Neural progenitor cell (in vitro differentiated cells): ENCODE data around the gene AIFM3. TPM values are rescaled to one million over a fixed set of nuclear protein-coding genes. Genes with fewer than 3 reads are reported as not detected.

Experiments used
- DNase-seq: peaks from one replicate; pipeline ENCODE4 v3.0.0-alpha.2; 2016; ENCODE audit warnings: low spot score
- H2AFZ ChIP-seq: fragments of 200-600 bp; sonication (generic); replicated peaks from 2 replicates; pipeline ENCODE4 v1.6.1; 2016; ENCODE audit warnings: antibody characterized with exemption
- H3F3A ChIP-seq: fragments of 200-600 bp; sonication (generic); 2 replicates; pipeline ENCODE4 v1.6.1; 2016; ENCODE audit warnings: antibody characterized with exemption, low read depth
- H3K27ac ChIP-seq: fragments of 200-600 bp; sonication (generic); 2 replicates; pipeline ENCODE4 v1.5.1; 2016; ENCODE audit warnings: mild to moderate bottlenecking
- H3K27me3 ChIP-seq: fragments of 200-600 bp; sonication (generic); 2 replicates; pipeline ENCODE4 v1.6.1; 2016; ENCODE audit warnings: mild to moderate bottlenecking, moderate library complexity
- H3K36me3 ChIP-seq: fragments of 200-600 bp; sonication (generic); 2 replicates; pipeline ENCODE4 v1.5.1; 2016
- H3K4me1 ChIP-seq: fragments of 200-600 bp; sonication (generic); 2 replicates; pipeline ENCODE4 v1.6.1; 2016; ENCODE audit warnings: mixed run types
- H3K4me2 ChIP-seq: fragments of 200-600 bp; sonication (generic); 2 replicates; pipeline ENCODE4 v1.6.1; 2016
- H3K4me3 ChIP-seq: fragments of 200-600 bp; sonication (generic); 2 replicates; pipeline ENCODE4 v1.5.1; 2016
- H3K79me2 ChIP-seq: fragments of 200-600 bp; sonication (generic); 2 replicates; pipeline ENCODE4 v1.6.1; 2016; ENCODE audit warnings: low read depth
- H3K9ac ChIP-seq: fragments of 200-600 bp; sonication (generic); 2 replicates; pipeline ENCODE4 v1.6.1; 2016
- H3K9me3 ChIP-seq: fragments of 200-600 bp; sonication (generic); 2 replicates; pipeline ENCODE4 v1.5.1; 2016; ENCODE audit warnings: low read depth
- H4K20me1 ChIP-seq: fragments of 200-600 bp; sonication (generic); 2 replicates; pipeline ENCODE4 v1.6.1; 2016; ENCODE audit warnings: low read depth
- H3K27ac Mint-ChIP-seq: 3 replicates; pipeline ENCODE4 v1.8.0; 2021; ENCODE audit warnings: mixed read lengths
- H3K27me3 Mint-ChIP-seq: 2 replicates; pipeline ENCODE4 v1.8.0; 2022; ENCODE audit warnings: low read depth, mild to moderate bottlenecking, inconsistent platforms, moderate library complexity, mixed read lengths; ENCODE audit not compliant: insufficient read depth
- H3K36me3 Mint-ChIP-seq: 3 replicates; pipeline ENCODE4 v1.8.0; 2021; ENCODE audit warnings: mixed read lengths
- H3K4me1 Mint-ChIP-seq: 3 replicates; pipeline ENCODE4 v1.8.0; 2021; ENCODE audit warnings: mixed read lengths
- H3K4me3 Mint-ChIP-seq: 3 replicates; pipeline ENCODE4 v1.8.0; 2021; ENCODE audit warnings: mild to moderate bottlenecking, moderate library complexity, mixed read lengths
- H3K9me3 Mint-ChIP-seq: 3 replicates; pipeline ENCODE4 v1.8.0; 2020; ENCODE audit warnings: mixed read lengths
- CTCF ChIP-seq: fragments of 200-600 bp; sonication (generic); IDR thresholded peaks from 2 replicates; pipeline ENCODE4 v1.5.1; 2017; ENCODE audit warnings: antibody characterized with exemption, mild to moderate bottlenecking
- EZH2 ChIP-seq: fragments of 200-600 bp; sonication (generic); IDR thresholded peaks from 2 replicates; pipeline ENCODE4 v1.6.1; 2017; ENCODE audit warnings: antibody characterized with exemption, mild to moderate bottlenecking, moderate library complexity
- EZH2phosphoT487 ChIP-seq: fragments of 200-600 bp; sonication (generic); IDR thresholded peaks from 2 replicates; pipeline ENCODE4 v1.6.1; 2017; ENCODE audit warnings: antibody characterized with exemption
- total RNA-seq: library from RNA; depleted of rRNA; stranded (reverse); fragments of >200 nt; gene quantifications from 2 replicates; pipeline ENCODE4 v1.2.3, GENCODE V29; 2015; ENCODE audit warnings: low replicate concordance

The AIFM3 gene
- total RNA-seq, 1 donor from 2014 or later, result 4.3 TPM

- H3K4me2 ChIP-seq, result no peak overlapping the region
- TF ChIP-seq EZH2phosphoT487 (no peak), EZH2 (no peak), CTCF (no peak)
- H3K4me1 ChIP-seq, result peaks cover 41% of the 10 kb centered on the region
- H3K27me3 Mint-ChIP-seq, result peaks cover 22% of the 10 kb centered on the region
- no peaks in the 10 kb centered on the region for H3K36me3 Mint-ChIP-seq
- peaks cover 25% of the 10 kb centered on the region for H3K4me1 Mint-ChIP-seq
- H3K36me3 ChIP-seq, result no peaks in the 10 kb centered on the region
- H3K27me3 ChIP-seq, result no peaks in the 10 kb centered on the region
- H3K4me3 ChIP-seq, result no peak overlapping the region
- H3K9me3 ChIP-seq, result no peaks in the 10 kb centered on the region
- no peak for DNase-seq
- H3K9me3 Mint-ChIP-seq, result no peaks in the 10 kb centered on the region
- peaks cover 41% of the 10 kb centered on the region for H3F3A ChIP-seq
- peaks cover 7% of the 10 kb centered on the region for H3K79me2 ChIP-seq
- no peak overlapping the region for H3K9ac ChIP-seq
- no peak overlapping the region for H3K27ac ChIP-seq
- no peak overlapping the region for H3K4me3 Mint-ChIP-seq
- peaks cover 5% of the 10 kb centered on the region for H4K20me1 ChIP-seq
- no peak overlapping the region for H3K27ac Mint-ChIP-seq
- no peak overlapping the region for H2AFZ ChIP-seq
Observed at GRCh38 chr22:20976291-20976877, 9.3 kb downstream of the AIFM3 start.

- Histone ChIP-seq H3K4me3 (no peak overlapping the region), H4K20me1 (no peaks in the 10 kb centered on the region), H3K27ac (no peak overlapping the region), H3K4me1 (peaks cover 37% of the 10 kb centered on the region), H3F3A (peaks cover 37% of the 10 kb centered on the region), H3K9me3 (no peaks in the 10 kb centered on the region), H3K36me3 (no peaks in the 10 kb centered on the region), H3K4me2 (no peak overlapping the region), H3K9ac (no peak overlapping the region), H2AFZ (no peak overlapping the region), H3K79me2 (peaks cover 9% of the 10 kb centered on the region), H3K27me3 (no peaks in the 10 kb centered on the region)
- peaks cover 22% of the 10 kb centered on the region for H3K4me1 Mint-ChIP-seq
- H3K4me3 Mint-ChIP-seq, result no peak overlapping the region
- DNase-seq, result no peak
- H3K27me3 Mint-ChIP-seq, result peaks cover 18% of the 10 kb centered on the region
- no peak overlapping the region for H3K27ac Mint-ChIP-seq
- no peaks in the 10 kb centered on the region for H3K9me3 Mint-ChIP-seq
- H3K36me3 Mint-ChIP-seq, result no peaks in the 10 kb centered on the region
- TF ChIP-seq EZH2phosphoT487 (no peak), EZH2 (no peak), CTCF (no peak)
Observed at GRCh38 chr22:20977019-20977418, 10.0 kb downstream of the AIFM3 start.

GRCh38 chr22:20977516-20978170, 10.6 kb downstream of the AIFM3 start:
- Histone ChIP-seq H3K9ac (no peak overlapping the region), H3K4me1 (peaks cover 31% of the 10 kb centered on the region), H3K36me3 (no peaks in the 10 kb centered on the region), H3K79me2 (peaks cover 13% of the 10 kb centered on the region), H3K27ac (no peak overlapping the region), H3K9me3 (no peaks in the 10 kb centered on the region), H3K27me3 (no peaks in the 10 kb centered on the region), H3F3A (peaks cover 31% of the 10 kb centered on the region), H3K4me2 (no peak overlapping the region), H3K4me3 (no peak overlapping the region), H4K20me1 (no peaks in the 10 kb centered on the region), H2AFZ (no peak overlapping the region)
- Mint-ChIP-seq H3K27me3 (peaks cover 18% of the 10 kb centered on the region), H3K9me3 (no peaks in the 10 kb centered on the region), H3K4me1 (peaks cover 19% of the 10 kb centered on the region), H3K4me3 (no peak overlapping the region), H3K36me3 (no peaks in the 10 kb centered on the region), H3K27ac (no peak overlapping the region)
- no peak for DNase-seq
- no peak for TF ChIP-seq CTCF
- no peak for TF ChIP-seq EZH2
- TF ChIP-seq EZH2phosphoT487, result no peak
